ENCODE results near the gene SPOUT1.

The SPOUT1 gene

DNA sequence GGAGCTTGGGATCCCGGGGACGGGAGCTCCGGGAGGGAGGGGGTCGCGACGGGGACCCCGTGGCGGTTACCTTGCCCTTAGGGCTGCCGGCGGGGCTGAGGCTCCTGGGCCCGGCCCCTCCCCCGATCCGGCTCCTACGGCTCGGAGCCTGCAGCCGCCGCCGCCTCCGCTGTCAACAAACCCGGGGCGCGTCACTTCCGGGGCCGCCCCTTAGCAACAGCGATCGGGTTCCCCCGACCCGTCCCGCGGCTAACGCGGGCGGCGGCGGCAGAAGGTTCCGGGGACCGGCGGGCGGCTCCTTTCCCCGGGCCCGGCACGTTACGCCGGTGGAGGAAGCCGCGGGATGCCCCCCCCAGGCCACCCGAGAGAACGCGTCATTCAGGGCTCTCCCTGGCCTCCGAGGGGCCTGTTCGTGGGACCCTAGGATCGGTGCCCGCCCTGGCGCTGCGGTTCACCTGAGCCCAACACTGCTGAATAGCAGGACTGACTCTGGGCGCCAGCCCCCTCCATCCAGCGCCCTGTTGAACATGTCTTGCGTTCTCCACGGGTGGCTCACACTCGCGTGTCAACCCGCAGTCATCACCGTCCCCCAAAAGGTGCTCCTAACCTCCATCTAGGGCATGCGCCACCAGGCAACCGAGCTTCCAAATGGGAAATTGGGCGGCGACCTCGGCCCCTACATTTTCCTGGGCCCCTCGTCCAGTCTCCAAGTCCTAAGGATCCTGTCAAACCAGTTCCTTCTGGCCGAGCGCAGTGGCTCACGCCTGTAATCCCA, 57.7 kb downstream of the SPOUT1 start, which contains the start of gene ZER1:
TSS of gene ZER1 (minus strand) at position 183 of the 775 bp plus-strand sequence. CDS start 16,362 bp downstream, outside the sequence.
- DNase-seq (ENCODE audit: low spot score), result peak; percentile 95

GRCh38 chr9:128771094-128771721, 58.4 kb downstream of the SPOUT1 start:
- DNase-seq (ENCODE audit: low spot score), result peak; percentile 71

- no peak for DNase-seq (ENCODE audit: low spot score)
These were observed 59.1 kb downstream of the SPOUT1 start for GRCh38 chr9:128770286-128771030.
